T-cell (primary cell): ENCODE measurements around the gene EEFSEC. TPM values are rescaled to one million over a fixed set of nuclear protein-coding genes. Genes with fewer than 3 reads are reported as not detected.
A peak's percentile ranks its signal among the peaks of the same experiment; 100 is the strongest.

Source experiments
- ATAC-seq, 4 experiments: fragments of 200-7000 bp in 3 of 4; fragments of 150-1000 bp in 1 of 4; cut with Tn5 transposase; replicated peaks in 1 of 4; 1 replicate in 3 of 4; 2 replicates in 1 of 4; pipeline ENCODE4 v1.10.0; 2021; ENCODE audit warnings: moderate library complexity in 3 of 4, mild to moderate bottlenecking in 2 of 4, moderate number of reproducible peaks in 1 of 4
- CTCF ChIA-PET, 2 donors: fragments of 300-600 bp; sonication (Branson Sonifier 250); formaldehyde crosslinking; loops; one replicate each; lab custom pipeline; 2022; ENCODE audit warnings: antibody characterized with exemption in 2 of 2; lab: Charles Lee
- POLR2A ChIA-PET, 2 donors: fragments of 300-600 bp; sonication (Branson Sonifier 250); formaldehyde crosslinking; loops; one replicate each; lab custom pipeline; 2022; ENCODE audit warnings: antibody characterized with exemption in 2 of 2; lab: Charles Lee
- DNase-seq, 35 experiments: peaks; one replicate each; pipeline versions ENCODE4 v3.0.0 to v3.0.0-alpha.2; 2013 to 2023
- H3K27ac ChIP-seq: one replicate; pipeline ENCODE4 v1.5.1; 2013; ENCODE audit warnings: low read length
- H3K27me3 ChIP-seq, 2 experiments: replicated peaks in 1 of 2; 1 replicate in 1 of 2; 2 replicates in 1 of 2; pipeline versions ENCODE4 v1.6.1 to v1.7.0; 2013; ENCODE audit warnings: low read length in 1 of 2, mixed read lengths in 1 of 2; ENCODE audit not compliant: control insufficient read depth in 2 of 2, insufficient read depth in 2 of 2; ENCODE audit errors: extremely low read depth in 1 of 2
- H3K36me3 ChIP-seq, 2 donors: 1 replicate in 1 of 2; 2 replicates in 1 of 2; pipeline versions ENCODE4 v1.6.1 to v1.7.0; 2013; ENCODE audit warnings: low read length in 1 of 2; ENCODE audit not compliant: control insufficient read depth in 2 of 2, insufficient read depth in 1 of 2; ENCODE audit errors: extremely low read depth in 1 of 2
- H3K4me1 ChIP-seq, 2 experiments: 1 replicate in 1 of 2; 2 replicates in 1 of 2; pipeline versions ENCODE4 v1.6.1 to v1.7.0; 2013; ENCODE audit warnings: low read length in 2 of 2, mixed read lengths in 1 of 2; ENCODE audit not compliant: insufficient read depth in 2 of 2, control insufficient read depth in 1 of 2; ENCODE audit errors: extremely low read depth in 1 of 2
- H3K4me3 ChIP-seq, 2 donors: 1 replicate in 1 of 2; 2 replicates in 1 of 2; pipeline versions ENCODE4 v1.5.1 to v1.7.0; 2013; ENCODE audit warnings: mild to moderate bottlenecking in 2 of 2, low read length in 1 of 2, moderate library complexity in 1 of 2; ENCODE audit not compliant: control insufficient read depth in 1 of 2; ENCODE audit errors: extremely low read depth in 1 of 2
- H3K9me3 ChIP-seq: 2 replicates; pipeline ENCODE4 v1.7.0; 2013
- H3K27ac Mint-ChIP-seq, 2 donors: one replicate each; pipeline ENCODE4 v1.8.0; 2020 to 2021; ENCODE audit warnings: mild to moderate bottlenecking in 2 of 2, mixed read lengths in 2 of 2
- H3K27me3 Mint-ChIP-seq, 2 donors: one replicate each; pipeline ENCODE4 v1.8.0; 2021 to 2022; ENCODE audit warnings: mixed read lengths in 2 of 2
- H3K36me3 Mint-ChIP-seq: one replicate; pipeline ENCODE4 v1.8.0; 2021; ENCODE audit warnings: mixed read lengths
- H3K4me1 Mint-ChIP-seq, 3 donors: one replicate each; pipeline ENCODE4 v1.8.0; 2020 to 2022; ENCODE audit warnings: mixed read lengths in 3 of 3, mild to moderate bottlenecking in 1 of 3
- H3K4me3 Mint-ChIP-seq, 3 donors: one replicate each; pipeline ENCODE4 v1.8.0; 2020 to 2022; ENCODE audit warnings: mild to moderate bottlenecking in 3 of 3, mixed read lengths in 3 of 3, moderate library complexity in 3 of 3
- H3K9me3 Mint-ChIP-seq, 3 donors: one replicate each; pipeline ENCODE4 v1.8.0; 2020 to 2022; ENCODE audit warnings: mixed read lengths in 3 of 3
- WGBS: methylation state at CpG from one replicate; pipeline ENCODE4 v1.1.5; 2013; ENCODE audit warnings: missing lambda C conversion rate; ENCODE audit not compliant: insufficient coverage; 5-methylcytosine and 5-hydroxymethylcytosine counted together
- total RNA-seq, 35 experiments: library from RNA in 6 of 35; stranded (reverse) in 6 of 35; fragments of 120-200 nt in 1 of 35; gene quantifications; one replicate each; pipeline versions ENCODE4 v1.2.1 to v1.2.4 and lab custom pipeline; 2013 to 2026

The EEFSEC gene
- total RNA-seq, 5 donors from 2014 or later (not counting 1 experiment from before 2014, with no cell fraction given) = 15.9 to 21.1 (median 19.1) TPM

GRCh38 chr3:128178782-128179483 lies 25.7 kb downstream of the EEFSEC start:
- Histone ChIP-seq H3K27me3 (no peaks in the 10 kb centered on the region), H3K27ac (no peak overlapping the region), H3K4me3 (no peak overlapping the region), H3K9me3 (no peaks in the 10 kb centered on the region), H3K36me3 (no peaks in the 10 kb centered on the region), H3K4me1 (peaks cover 0 to 10% of the 10 kb centered on the region in 2 experiments)
- WGBS = 88% methylated on average over 2 of the region's 4 CpGs
- ChIA-PET POLR2A (no interaction called here), CTCF (interaction anchor here (0.6 to 0.9 kb wide), 2 partner anchors 144 to 899 kb away, joined by 3 to 4 read pairs; no protein-coding TSS in a partner anchor)
- H3K27me3 Mint-ChIP-seq = no peaks in the 10 kb centered on the region
- no peak overlapping the region for H3K27ac Mint-ChIP-seq
- no peak for DNase-seq
- no peak for ATAC-seq
- peak overlapping the region in 1 of 3 donors; percentile 27 for H3K4me3 Mint-ChIP-seq
- no peaks in the 10 kb centered on the region for H3K9me3 Mint-ChIP-seq
- H3K4me1 Mint-ChIP-seq = peaks cover 64 to 81% (median 73%) of the 10 kb centered on the region in 3 donors
- peaks cover 13% of the 10 kb centered on the region for H3K36me3 Mint-ChIP-seq

GRCh38 chr3:128179484-128179819 lies 26.2 kb downstream of the EEFSEC start:
- no peak for DNase-seq
- POLR2A ChIA-PET = no interaction called here
- H3K4me3 Mint-ChIP-seq = no peak overlapping the region
- H3K9me3 Mint-ChIP-seq = no peaks in the 10 kb centered on the region
- no peaks in the 10 kb centered on the region for H3K36me3 ChIP-seq
- H3K4me3 ChIP-seq = no peak overlapping the region
- peaks cover 61 to 76% (median 68%) of the 10 kb centered on the region in 3 donors for H3K4me1 Mint-ChIP-seq
- H3K27ac Mint-ChIP-seq = no peak overlapping the region
- H3K4me1 ChIP-seq = peaks cover 0 to 10% of the 10 kb centered on the region in 2 experiments
- no peak overlapping the region for H3K27ac ChIP-seq
- H3K27me3 Mint-ChIP-seq = no peaks in the 10 kb centered on the region
- no peaks in the 10 kb centered on the region for H3K27me3 ChIP-seq
- peaks cover 15% of the 10 kb centered on the region for H3K36me3 Mint-ChIP-seq
- 96% methylated on average over 5 of the region's 7 CpGs for WGBS
- no peak for ATAC-seq
- no peaks in the 10 kb centered on the region for H3K9me3 ChIP-seq
- CTCF ChIA-PET = no interaction called here

- Histone ChIP-seq H3K36me3 (no peaks in the 10 kb centered on the region), H3K4me3 (no peak overlapping the region), H3K27me3 (no peaks in the 10 kb centered on the region), H3K9me3 (no peaks in the 10 kb centered on the region), H3K27ac (no peak overlapping the region), H3K4me1 (peaks cover 0 to 7% of the 10 kb centered on the region in 2 experiments)
- Mint-ChIP-seq H3K27ac (no peak overlapping the region), H3K4me3 (no peak overlapping the region), H3K9me3 (no peaks in the 10 kb centered on the region), H3K4me1 (peaks cover 51 to 66% (median 60%) of the 10 kb centered on the region in 3 donors), H3K36me3 (peaks cover 21% of the 10 kb centered on the region), H3K27me3 (no peaks in the 10 kb centered on the region)
- DNase-seq (no peak), ATAC-seq (no peak)
- ChIA-PET POLR2A (no interaction called here), CTCF (no interaction called here)
- WGBS = 85% methylated on average over 2 of the region's 2 CpGs
Observed at GRCh38 chr3:128180436-128180835, 27.2 kb downstream of the EEFSEC start.

GRCh38 chr3:128180913-128181312 lies 27.6 kb downstream of the EEFSEC start:
- Mint-ChIP-seq H3K4me3 (no peak overlapping the region), H3K27ac (no peak overlapping the region), H3K27me3 (no peaks in the 10 kb centered on the region), H3K4me1 (peaks cover 47 to 66% (median 56%) of the 10 kb centered on the region in 3 donors), H3K9me3 (no peaks in the 10 kb centered on the region), H3K36me3 (peaks cover 24% of the 10 kb centered on the region)
- DNase-seq = no peak
- Histone ChIP-seq H3K27me3 (no peaks in the 10 kb centered on the region), H3K27ac (no peak overlapping the region), H3K9me3 (no peaks in the 10 kb centered on the region), H3K4me3 (no peak overlapping the region), H3K36me3 (no peaks in the 10 kb centered on the region), H3K4me1 (peaks cover 0 to 4% of the 10 kb centered on the region in 2 experiments)
- 88% methylated on average over 3 of the region's 3 CpGs for WGBS
- ChIA-PET CTCF (interaction anchor here in 1 of 2 donors (0.6 kb wide), 1 partner anchor 136 kb away, joined by 3 read pairs; no protein-coding TSS in a partner anchor), POLR2A (no interaction called here)
- ATAC-seq = no peak

GRCh38 chr3:128182656-128183055 lies 29.4 kb downstream of the EEFSEC start:
- no peaks in the 10 kb centered on the region for H3K9me3 ChIP-seq
- Mint-ChIP-seq H3K36me3 (peaks cover 24% of the 10 kb centered on the region), H3K27ac (no peak overlapping the region), H3K27me3 (no peaks in the 10 kb centered on the region), H3K4me1 (peaks cover 44 to 68% (median 54%) of the 10 kb centered on the region in 3 donors), H3K9me3 (no peaks in the 10 kb centered on the region), H3K4me3 (no peak overlapping the region)
- CTCF ChIA-PET = no interaction called here
- no peaks in the 10 kb centered on the region for H3K27me3 ChIP-seq
- POLR2A ChIA-PET = no interaction called here
- WGBS = no CpG with 5 or more reads among the region's 6 CpGs
- no peak overlapping the region for H3K4me3 ChIP-seq
- H3K36me3 ChIP-seq = no peaks in the 10 kb centered on the region
- no peak for DNase-seq
- peaks cover 0 to 4% of the 10 kb centered on the region in 2 experiments for H3K4me1 ChIP-seq
- no peak for ATAC-seq
- H3K27ac ChIP-seq = no peak overlapping the region

GRCh38 chr3:128185630-128186447 lies 32.6 kb downstream of the EEFSEC start:
- ChIA-PET CTCF (interaction anchor here in 1 of 2 donors (0.6 kb wide), 1 partner anchor 32 kb away, joined by 3 read pairs; no protein-coding TSS in a partner anchor), POLR2A (no interaction called here)
- WGBS = no CpG with 5 or more reads among the region's 3 CpGs
- DNase-seq = no peak
- Histone ChIP-seq H3K4me1 (peaks cover 0 to 4% of the 10 kb centered on the region in 2 experiments), H3K36me3 (no peaks in the 10 kb centered on the region), H3K27ac (no peak overlapping the region), H3K4me3 (no peak overlapping the region), H3K9me3 (no peaks in the 10 kb centered on the region), H3K27me3 (no peaks in the 10 kb centered on the region)
- peaks cover 30 to 51% (median 39%) of the 10 kb centered on the region in 3 donors for H3K4me1 Mint-ChIP-seq
- H3K4me3 Mint-ChIP-seq = no peak overlapping the region
- no peak for ATAC-seq
- H3K36me3 Mint-ChIP-seq = peaks cover 21% of the 10 kb centered on the region
- no peaks in the 10 kb centered on the region for H3K27me3 Mint-ChIP-seq
- no peak overlapping the region for H3K27ac Mint-ChIP-seq
- H3K9me3 Mint-ChIP-seq = no peaks in the 10 kb centered on the region
